ENCODE results near the gene OR2Z1. TPM values are rescaled to one million over a fixed set of nuclear protein-coding genes. Genes with fewer than 3 reads are reported as not detected.
"Not testable (repeated sequence)": the region's sequence is repeated elsewhere in the genome, so short reads cannot be mapped to it uniquely, and the experiment has no call there.

Gene OR2Z1
- polyA plus RNA-seq, 2 of the 4 experiments (the other 2 are of a cell fraction), result not detected

DNA sequence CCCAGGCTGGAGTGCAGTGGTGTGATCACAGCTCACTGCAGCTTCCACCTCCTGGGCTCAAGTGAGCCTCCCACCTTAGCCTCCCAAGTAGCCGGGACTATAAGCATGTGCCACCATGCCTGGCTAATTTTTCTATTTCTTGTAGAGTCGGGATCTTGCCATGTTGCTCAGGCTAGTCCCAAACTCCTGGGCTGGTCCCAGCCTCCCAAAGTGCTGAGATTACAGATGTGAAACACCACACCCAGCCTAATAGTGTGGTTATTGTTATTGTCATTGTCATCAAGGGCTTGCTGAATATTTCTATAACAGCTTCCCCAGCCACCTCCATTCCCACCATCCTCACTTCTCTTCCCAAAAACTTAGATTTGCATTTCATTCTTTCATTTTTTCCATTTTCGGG is 2.8 kb downstream of the OR2Z1 start:
- Histone ChIP-seq H3K4me1 (no peaks in the 10 kb centered on the region), H3K4me3 (no peak overlapping the region), H3K9me3 (no peaks in the 10 kb centered on the region), H3K4me2 (no peak overlapping the region), H3K27ac (no peak overlapping the region)
- no peak for TF ChIP-seq NPAS2 (CRISPR knock-in tag; IDR thresholded peaks at IDR 0.05; ENCODE audit: borderline replicate concordance)
- no peak for TF ChIP-seq HOXA7 (CRISPR knock-in tag; IDR thresholded peaks at IDR 0.05)
- no peak for TF ChIP-seq EHMT2 (IDR thresholded peaks at IDR 0.05; ENCODE audit: low read depth)
- no peak for TF ChIP-seq RFX5 (IDR thresholded peaks at IDR 0.05)
- TF ChIP-seq, protein P1, sequence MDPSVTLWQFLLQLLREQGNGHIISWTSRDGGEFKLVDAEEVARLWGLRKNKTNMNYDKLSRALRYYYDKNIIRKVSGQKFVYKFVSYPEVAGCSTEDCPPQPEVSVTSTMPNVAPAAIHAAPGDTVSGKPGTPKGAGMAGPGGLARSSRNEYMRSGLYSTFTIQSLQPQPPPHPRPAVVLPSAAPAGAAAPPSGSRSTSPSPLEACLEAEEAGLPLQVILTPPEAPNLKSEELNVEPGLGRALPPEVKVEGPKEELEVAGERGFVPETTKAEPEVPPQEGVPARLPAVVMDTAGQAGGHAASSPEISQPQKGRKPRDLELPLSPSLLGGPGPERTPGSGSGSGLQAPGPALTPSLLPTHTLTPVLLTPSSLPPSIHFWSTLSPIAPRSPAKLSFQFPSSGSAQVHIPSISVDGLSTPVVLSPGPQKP (IDR thresholded peaks at IDR 0.05; ENCODE audit: low read depth, low read length), result no peak
- no peak for TF ChIP-seq BHLHE40 (IDR thresholded peaks at IDR 0.05; ENCODE audit: low read depth, low read length)
- TF ChIP-seq CBX8 (IDR thresholded peaks at IDR 0.05), result no peak
- no peak for TF ChIP-seq MYC (IDR thresholded peaks at IDR 0.05; ENCODE audit: borderline replicate concordance, low read length)
- no peak for ATAC-seq
- 8% methylated on average over 2 of the region's 3 CpGs for WGBS (ENCODE audit: missing lambda C conversion rate)
- ChIA-PET POLR2A (no interaction called here), CTCF (no interaction called here)
- no peak for DNase-seq (ENCODE audit: low read depth in 1 of 2, low spot score in 1 of 2)
- no peak for FAIRE-seq

DNA sequence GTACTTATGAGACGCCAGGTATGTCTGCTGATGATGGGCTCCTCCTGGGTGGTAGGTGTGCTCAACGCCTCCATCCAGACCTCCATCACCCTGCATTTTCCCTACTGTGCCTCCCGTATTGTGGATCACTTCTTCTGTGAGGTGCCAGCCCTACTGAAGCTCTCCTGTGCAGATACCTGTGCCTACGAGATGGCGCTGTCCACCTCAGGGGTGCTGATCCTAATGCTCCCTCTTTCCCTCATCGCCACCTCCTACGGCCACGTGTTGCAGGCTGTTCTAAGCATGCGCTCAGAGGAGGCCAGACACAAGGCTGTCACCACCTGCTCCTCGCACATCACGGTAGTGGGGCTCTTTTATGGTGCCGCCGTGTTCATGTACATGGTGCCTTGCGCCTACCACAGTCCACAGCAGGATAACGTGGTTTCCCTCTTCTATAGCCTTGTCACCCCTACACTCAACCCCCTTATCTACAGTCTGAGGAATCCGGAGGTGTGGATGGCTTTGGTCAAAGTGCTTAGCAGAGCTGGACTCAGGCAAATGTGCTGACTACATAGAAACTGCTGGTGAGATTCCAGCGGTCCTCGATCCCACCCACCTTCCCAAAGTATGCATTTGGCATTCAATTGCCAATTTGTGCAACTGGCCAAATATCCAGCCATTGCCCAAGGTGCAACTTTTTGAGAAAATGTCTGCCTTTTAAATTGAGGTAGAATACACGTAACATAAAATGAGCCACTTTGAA is 10.2 kb downstream of the OR2Z1 start:
- Histone ChIP-seq H3K4me3 (no peak overlapping the region), H3K9me3 (no peaks in the 10 kb centered on the region), H3K27ac (no peak overlapping the region), H3K4me2 (no peak overlapping the region), H3K4me1 (no peaks in the 10 kb centered on the region)
- no peak for DNase-seq (ENCODE audit: low read depth in 1 of 2, low spot score in 1 of 2)
- TF ChIP-seq, protein P2, sequence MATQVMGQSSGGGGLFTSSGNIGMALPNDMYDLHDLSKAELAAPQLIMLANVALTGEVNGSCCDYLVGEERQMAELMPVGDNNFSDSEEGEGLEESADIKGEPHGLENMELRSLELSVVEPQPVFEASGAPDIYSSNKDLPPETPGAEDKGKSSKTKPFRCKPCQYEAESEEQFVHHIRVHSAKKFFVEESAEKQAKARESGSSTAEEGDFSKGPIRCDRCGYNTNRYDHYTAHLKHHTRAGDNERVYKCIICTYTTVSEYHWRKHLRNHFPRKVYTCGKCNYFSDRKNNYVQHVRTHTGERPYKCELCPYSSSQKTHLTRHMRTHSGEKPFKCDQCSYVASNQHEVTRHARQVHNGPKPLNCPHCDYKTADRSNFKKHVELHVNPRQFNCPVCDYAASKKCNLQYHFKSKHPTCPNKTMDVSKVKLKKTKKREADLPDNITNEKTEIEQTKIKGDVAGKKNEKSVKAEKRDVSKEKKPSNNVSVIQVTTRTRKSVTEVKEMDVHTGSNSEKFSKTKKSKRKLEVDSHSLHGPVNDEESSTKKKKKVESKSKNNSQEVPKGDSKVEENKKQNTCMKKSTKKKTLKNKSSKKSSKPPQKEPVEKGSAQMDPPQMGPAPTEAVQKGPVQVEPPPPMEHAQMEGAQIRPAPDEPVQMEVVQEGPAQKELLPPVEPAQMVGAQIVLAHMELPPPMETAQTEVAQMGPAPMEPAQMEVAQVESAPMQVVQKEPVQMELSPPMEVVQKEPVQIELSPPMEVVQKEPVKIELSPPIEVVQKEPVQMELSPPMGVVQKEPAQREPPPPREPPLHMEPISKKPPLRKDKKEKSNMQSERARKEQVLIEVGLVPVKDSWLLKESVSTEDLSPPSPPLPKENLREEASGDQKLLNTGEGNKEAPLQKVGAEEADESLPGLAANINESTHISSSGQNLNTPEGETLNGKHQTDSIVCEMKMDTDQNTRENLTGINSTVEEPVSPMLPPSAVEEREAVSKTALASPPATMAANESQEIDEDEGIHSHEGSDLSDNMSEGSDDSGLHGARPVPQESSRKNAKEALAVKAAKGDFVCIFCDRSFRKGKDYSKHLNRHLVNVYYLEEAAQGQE (IDR thresholded peaks at IDR 0.05), result peak; percentile 84
- peak; percentile 33 for TF ChIP-seq MAFK (IDR thresholded peaks at IDR 0.05; ENCODE audit: partially characterized antibody)
- TF ChIP-seq SMC3 (IDR thresholded peaks at IDR 0.05), result no peak
- TF ChIP-seq EHMT2 (IDR thresholded peaks at IDR 0.05; ENCODE audit: low read depth), result peak; percentile 58; the same call in 1 of the 2 replicates
- TF ChIP-seq HEYL (CRISPR knock-in tag; IDR thresholded peaks at IDR 0.05), result no peak
- POLR2A ChIA-PET, result no interaction called here
- FAIRE-seq, result no peak
- no peak for ATAC-seq
- WGBS (ENCODE audit: missing lambda C conversion rate), result 42% methylated on average over 18 of the region's 19 CpGs
- CTCF ChIA-PET, result no interaction called here

DNA sequence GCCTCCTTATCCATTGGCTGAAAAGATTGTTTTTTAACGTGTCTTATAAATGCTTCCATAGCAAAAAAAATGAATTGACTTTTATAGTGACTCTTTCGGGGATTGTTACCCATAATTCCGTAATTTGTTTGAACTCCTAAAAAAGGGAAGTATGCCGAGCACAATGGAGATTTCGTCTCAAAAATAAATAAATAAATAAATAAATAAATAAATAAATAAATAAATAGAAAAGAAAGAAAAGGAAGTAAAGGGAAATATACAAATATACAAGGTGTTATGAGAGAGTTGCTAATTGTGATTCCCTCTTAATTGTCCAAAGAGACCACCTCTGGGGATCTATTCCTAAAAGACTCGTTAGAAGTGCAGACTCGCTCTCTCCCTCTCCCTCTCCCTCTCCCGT is 16.9 kb downstream of the OR2Z1 start:
- H3K27ac ChIP-seq, result no peak overlapping the region
- POLR2A ChIA-PET, result no interaction called here
- H3K9me3 ChIP-seq, result no peaks in the 10 kb centered on the region
- FAIRE-seq, result no peak
- TF ChIP-seq POLR2A (IDR thresholded peaks at IDR 0.05; ENCODE audit: low read length) (no peak), SREBF2 (IDR thresholded peaks at IDR 0.05) (no peak), ZC3H11A (IDR thresholded peaks at IDR 0.05) (peak; percentile 54)
- H3K4me3 ChIP-seq, result no peak overlapping the region
- no peak for DNase-seq (ENCODE audit: low read depth in 1 of 2, low spot score in 1 of 2)
- CTCF ChIA-PET, result no interaction called here
- H3K4me2 ChIP-seq, result no peak overlapping the region
- H3K4me1 ChIP-seq, result no peaks in the 10 kb centered on the region
- no peak for ATAC-seq
- 24% methylated on average over 8 of the region's 8 CpGs for WGBS (ENCODE audit: missing lambda C conversion rate)

DNA sequence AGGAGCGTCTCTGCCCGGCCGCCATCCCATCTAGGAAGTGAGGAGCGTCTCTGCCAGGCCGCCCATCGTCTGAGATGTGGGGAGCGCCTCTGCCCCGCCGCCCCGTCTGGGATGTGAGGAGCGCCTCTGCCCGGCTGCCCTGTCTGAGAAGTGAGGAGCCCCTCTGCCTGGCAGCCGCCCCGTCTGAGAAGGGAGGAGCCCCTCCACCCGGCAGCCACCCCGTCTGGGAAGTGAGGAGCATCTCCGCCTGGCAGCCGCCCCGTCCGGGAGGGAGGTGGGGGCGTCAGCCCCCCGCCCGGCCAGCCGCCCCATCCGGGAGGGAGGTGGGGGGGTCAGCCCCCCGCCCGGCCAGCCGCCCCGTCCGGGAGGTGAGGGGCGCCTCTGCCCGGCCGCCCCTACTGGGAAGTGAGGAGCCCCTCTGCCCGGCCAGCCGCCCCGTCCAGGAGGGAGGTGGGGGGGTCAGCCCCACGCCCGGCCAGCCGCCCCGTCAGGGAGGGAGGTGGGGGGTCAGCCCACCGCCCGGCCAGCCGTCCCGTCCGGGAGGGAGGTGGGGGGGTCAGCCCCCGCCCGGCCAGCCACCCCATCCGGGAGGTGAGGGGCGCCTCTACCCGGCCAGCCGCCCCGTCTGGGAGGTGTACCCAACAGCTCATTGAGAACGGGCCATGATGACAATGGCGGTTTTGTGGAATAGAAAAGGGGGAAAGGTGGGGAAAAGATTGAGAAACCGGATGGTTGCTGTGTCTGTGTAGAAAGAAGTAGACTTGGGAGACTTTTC is 18.0 kb downstream of the OR2Z1 start:
- H3K4me3 ChIP-seq; POLR2A ChIA-PET; FAIRE-seq; DNase-seq (ENCODE audit: low read depth in 1 of 2, low spot score in 1 of 2); H3K4me1 ChIP-seq; H3K4me2 ChIP-seq; CTCF ChIA-PET; H3K27ac ChIP-seq; H3K9me3 ChIP-seq; ATAC-seq: not testable (repeated sequence)
- WGBS (ENCODE audit: missing lambda C conversion rate), result 36% methylated on average over 3 of the region's 55 CpGs

DNA sequence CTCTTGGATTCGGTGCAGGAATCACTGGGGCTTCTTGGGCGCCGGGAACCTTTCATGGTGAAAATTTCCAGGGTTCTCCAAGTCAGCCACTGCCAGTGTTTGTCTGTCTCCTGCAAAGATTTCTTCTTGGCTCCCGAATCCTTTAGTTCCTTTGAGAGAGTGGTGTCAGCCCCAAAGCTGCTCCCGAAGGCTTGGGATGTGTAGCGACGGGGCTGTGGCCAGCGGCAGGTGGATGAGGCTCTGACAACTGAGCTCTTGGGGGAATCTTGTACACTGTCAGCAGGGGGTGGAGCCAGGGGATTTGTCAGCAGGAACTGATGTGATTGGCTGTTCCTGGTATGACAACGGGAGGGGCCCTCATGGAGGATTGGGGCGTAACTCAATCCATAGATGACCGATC is 45.8 kb downstream of the OR2Z1 start:
- POLR2A ChIA-PET, ATAC-seq: not testable (repeated sequence)

DNA sequence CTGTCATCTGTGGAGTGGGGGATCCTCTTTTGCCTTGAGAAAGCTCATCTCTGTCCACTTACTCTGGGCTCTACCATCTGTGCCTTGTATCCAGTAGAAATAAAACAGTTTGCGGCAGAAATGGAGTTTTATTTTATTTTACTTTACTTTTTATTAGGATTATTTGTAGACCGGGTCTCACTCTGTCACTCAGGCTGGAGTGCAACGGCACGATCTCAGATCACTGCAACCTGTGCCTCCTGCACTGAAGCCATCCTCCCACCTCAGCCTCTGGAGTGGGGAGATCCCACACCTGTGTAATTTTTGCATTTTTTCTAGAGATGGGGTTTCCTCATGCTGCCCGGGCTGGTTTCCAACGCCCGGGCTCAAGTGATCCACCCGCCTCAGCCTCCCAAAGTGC is 47.8 kb downstream of the OR2Z1 start:
- H3K4me1 ChIP-seq; H3K4me2 ChIP-seq; CTCF ChIA-PET; DNase-seq (ENCODE audit: low read depth in 1 of 2, low spot score in 1 of 2); POLR2A ChIA-PET; H3K9me3 ChIP-seq; ATAC-seq; H3K4me3 ChIP-seq; FAIRE-seq; H3K27ac ChIP-seq: not testable (repeated sequence)
- 29% methylated on average over 4 of the region's 8 CpGs for WGBS (ENCODE audit: missing lambda C conversion rate)

More for the DNA sequence above, 45.8 kb downstream of the OR2Z1 start:
- FAIRE-seq; DNase-seq (ENCODE audit: low read depth in 1 of 2, low spot score in 1 of 2); H3K27ac ChIP-seq; H3K4me1 ChIP-seq; H3K4me3 ChIP-seq; CTCF ChIA-PET; H3K4me2 ChIP-seq; H3K9me3 ChIP-seq: not testable (repeated sequence)
- WGBS (ENCODE audit: missing lambda C conversion rate), result 50% methylated on average over 5 of the region's 11 CpGs

DNA sequence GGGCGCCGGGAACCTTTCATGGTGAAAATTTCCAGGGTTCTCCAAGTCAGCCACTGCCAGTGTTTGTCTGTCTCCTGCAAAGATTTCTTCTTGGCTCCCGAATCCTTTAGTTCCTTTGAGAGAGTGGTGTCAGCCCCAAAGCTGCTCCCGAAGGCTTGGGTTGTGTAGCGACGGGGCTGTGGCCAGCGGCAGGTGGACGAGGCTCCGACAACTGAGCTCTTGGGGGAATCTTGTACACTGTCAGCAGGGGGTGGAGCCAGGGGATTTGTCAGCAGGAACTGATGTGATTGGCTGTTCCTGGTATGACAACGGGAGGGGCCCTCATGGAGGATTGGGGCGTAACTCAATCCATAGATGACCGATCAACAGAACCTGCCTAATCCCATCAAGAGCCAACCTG is 52.2 kb downstream of the OR2Z1 start:
- WGBS (ENCODE audit: missing lambda C conversion rate), result no CpG with 5 or more reads among the region's 12 CpGs
- H3K4me2 ChIP-seq; ATAC-seq; CTCF ChIA-PET; H3K27ac ChIP-seq; H3K4me3 ChIP-seq; H3K9me3 ChIP-seq; FAIRE-seq; POLR2A ChIA-PET; DNase-seq (ENCODE audit: low read depth in 1 of 2, low spot score in 1 of 2); H3K4me1 ChIP-seq: not testable (repeated sequence)

Measured in A549 (cell line).